LHCN-M2 (cell line): ENCODE measurements around the gene RNU4-1. TPM values are rescaled to one million over a fixed set of nuclear protein-coding genes. Genes with fewer than 3 reads are reported as not detected.
"Not testable (repeated sequence)": the region's sequence is repeated elsewhere in the genome, so short reads cannot be mapped to it uniquely, and the experiment has no call there.

Experiments
- DNase-seq: peaks from one replicate; pipeline ENCODE4 v3.0.0-alpha.2; 2012; ENCODE audit warnings: low read depth
- total RNA-seq: library from RNA; depleted of rRNA; stranded (reverse); fragments of >200 nt; gene quantifications from 2 replicates; pipeline ENCODE4 v1.2.3, GENCODE V29; 2014; rRNA removed

RNU4-1 gene
- total RNA-seq, 1 experiment from 2014 or later: not detected

GRCh38 chr12:120258323-120258896 is 34.6 kb downstream of the RNU4-1 start:
- no peak for DNase-seq

- DNase-seq: peak; percentile 80
Measured at GRCh38 chr12:120257041-120257821, 35.8 kb downstream of the RNU4-1 start.

GRCh38 chr12:120254809-120255208 is 38.2 kb downstream of the RNU4-1 start:
- DNase-seq: no peak

GRCh38 chr12:120253313-120253712 is 39.7 kb downstream of the RNU4-1 start:
- not testable (repeated sequence) for DNase-seq

- DNase-seq: no peak
Measured at GRCh38 chr12:120252071-120252906, 40.7 kb downstream of the RNU4-1 start.

GRCh38 chr12:120251364-120252070 is 41.5 kb downstream of the RNU4-1 start:
- DNase-seq: not testable (repeated sequence)

- DNase-seq: no peak
Measured at GRCh38 chr12:120249875-120250795, 42.9 kb downstream of the RNU4-1 start.

- DNase-seq: peak; percentile 53
Measured at GRCh38 chr12:120249266-120249874, 43.7 kb downstream of the RNU4-1 start.

- DNase-seq: peak; percentile 83
Measured at GRCh38 chr12:120247621-120248030, 45.4 kb downstream of the RNU4-1 start.

- no peak for DNase-seq
Measured at GRCh38 chr12:120247183-120247582, 45.9 kb downstream of the RNU4-1 start.

GRCh38 chr12:120246705-120247104 is 46.3 kb downstream of the RNU4-1 start:
- DNase-seq: not testable (repeated sequence)

Other genes starting within 250 kb of the RNU4-1 start
- gene RAB35, start 176.5 kb downstream of the RNU4-1 start, total RNA-seq: 35.3 and 43.5 TPM in 2 replicates
- gene GCN1, start 98.5 kb downstream of the RNU4-1 start, total RNA-seq: 66.6 and 71.0 TPM in 2 replicates
- 3,359 and 3,689 TPM in 2 replicates for gene RPLP0, start 92.1 kb downstream of the RNU4-1 start, total RNA-seq
- gene PXN, start 27.5 kb downstream of the RNU4-1 start, total RNA-seq: 152 and 159 TPM in 2 replicates
- gene RNU4-2, start 1.3 kb downstream of the RNU4-1 start, total RNA-seq: not detected in 2 replicates
- 1.6 and 2.1 TPM in 2 replicates for gene SIRT4, start 9.1 kb upstream of the RNU4-1 start, total RNA-seq
- gene PLA2G1B, start 34.5 kb upstream of the RNU4-1 start, total RNA-seq: not detected in 2 replicates
- not detected in 2 replicates for gene MSI1, start 75.9 kb upstream of the RNU4-1 start, total RNA-seq
- gene COX6A1, start 144.9 kb upstream of the RNU4-1 start, total RNA-seq: 378 and 392 TPM in 2 replicates
- gene TRIAP1, start 153.1 kb upstream of the RNU4-1 start, total RNA-seq: 52.1 and 59.5 TPM in 2 replicates
- 24.3 TPM in 2 replicates for gene GATC, start 153.2 kb upstream of the RNU4-1 start, total RNA-seq
- gene SRSF9, start 176.5 kb upstream of the RNU4-1 start, total RNA-seq: 170 and 172 TPM in 2 replicates
- gene DYNLL1, start 202.9 kb upstream of the RNU4-1 start, total RNA-seq: 308 and 404 TPM in 2 replicates
- gene COQ5, start 235.9 kb upstream of the RNU4-1 start, total RNA-seq: 33.5 and 33.7 TPM in 2 replicates
- gene RNF10, start 241.1 kb upstream of the RNU4-1 start, total RNA-seq: 68.5 and 77.4 TPM in 2 replicates